ENCODE results near the gene REC114. TPM values are rescaled to one million over a fixed set of nuclear protein-coding genes. Genes with fewer than 3 reads are reported as not detected.

The REC114 gene
- total and polyA plus RNA-seq, 2 of the 8 experiments (the other 6 are each of a cell fraction or from before 2014, with no cell fraction given), result 0.12 TPM; not detected in 1

DNA sequence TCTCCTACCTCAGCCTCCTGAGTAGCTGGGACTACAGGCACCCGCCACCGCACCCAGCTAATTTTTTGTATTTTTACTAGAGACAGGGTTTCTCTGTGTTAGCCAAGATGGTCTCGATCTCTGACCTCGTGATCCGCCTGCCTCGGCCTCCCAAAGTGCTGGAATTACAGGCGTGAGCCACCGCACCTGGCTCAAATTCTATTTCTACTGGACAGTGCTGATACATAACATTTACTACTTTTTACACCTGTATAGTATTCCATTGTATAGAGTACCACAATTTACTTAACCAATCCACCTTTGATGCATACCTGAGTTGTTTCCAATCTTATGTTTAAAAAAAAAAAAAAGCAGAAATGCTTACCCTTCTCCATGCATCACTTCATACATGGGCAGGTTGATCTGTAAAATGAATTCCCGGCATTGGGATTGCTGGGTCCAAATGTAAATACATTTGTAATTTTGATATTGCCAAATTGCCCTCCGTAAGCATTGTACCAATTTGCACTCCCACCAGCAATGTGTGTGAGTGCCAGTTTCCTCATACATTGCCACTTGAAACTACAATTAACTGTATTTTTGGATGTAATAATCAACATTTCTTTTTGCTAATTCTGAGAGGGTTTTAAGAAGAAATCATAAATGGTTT is 95.7 kb downstream of the REC114 start (continued):
- TF ChIP-seq, protein P1, sequence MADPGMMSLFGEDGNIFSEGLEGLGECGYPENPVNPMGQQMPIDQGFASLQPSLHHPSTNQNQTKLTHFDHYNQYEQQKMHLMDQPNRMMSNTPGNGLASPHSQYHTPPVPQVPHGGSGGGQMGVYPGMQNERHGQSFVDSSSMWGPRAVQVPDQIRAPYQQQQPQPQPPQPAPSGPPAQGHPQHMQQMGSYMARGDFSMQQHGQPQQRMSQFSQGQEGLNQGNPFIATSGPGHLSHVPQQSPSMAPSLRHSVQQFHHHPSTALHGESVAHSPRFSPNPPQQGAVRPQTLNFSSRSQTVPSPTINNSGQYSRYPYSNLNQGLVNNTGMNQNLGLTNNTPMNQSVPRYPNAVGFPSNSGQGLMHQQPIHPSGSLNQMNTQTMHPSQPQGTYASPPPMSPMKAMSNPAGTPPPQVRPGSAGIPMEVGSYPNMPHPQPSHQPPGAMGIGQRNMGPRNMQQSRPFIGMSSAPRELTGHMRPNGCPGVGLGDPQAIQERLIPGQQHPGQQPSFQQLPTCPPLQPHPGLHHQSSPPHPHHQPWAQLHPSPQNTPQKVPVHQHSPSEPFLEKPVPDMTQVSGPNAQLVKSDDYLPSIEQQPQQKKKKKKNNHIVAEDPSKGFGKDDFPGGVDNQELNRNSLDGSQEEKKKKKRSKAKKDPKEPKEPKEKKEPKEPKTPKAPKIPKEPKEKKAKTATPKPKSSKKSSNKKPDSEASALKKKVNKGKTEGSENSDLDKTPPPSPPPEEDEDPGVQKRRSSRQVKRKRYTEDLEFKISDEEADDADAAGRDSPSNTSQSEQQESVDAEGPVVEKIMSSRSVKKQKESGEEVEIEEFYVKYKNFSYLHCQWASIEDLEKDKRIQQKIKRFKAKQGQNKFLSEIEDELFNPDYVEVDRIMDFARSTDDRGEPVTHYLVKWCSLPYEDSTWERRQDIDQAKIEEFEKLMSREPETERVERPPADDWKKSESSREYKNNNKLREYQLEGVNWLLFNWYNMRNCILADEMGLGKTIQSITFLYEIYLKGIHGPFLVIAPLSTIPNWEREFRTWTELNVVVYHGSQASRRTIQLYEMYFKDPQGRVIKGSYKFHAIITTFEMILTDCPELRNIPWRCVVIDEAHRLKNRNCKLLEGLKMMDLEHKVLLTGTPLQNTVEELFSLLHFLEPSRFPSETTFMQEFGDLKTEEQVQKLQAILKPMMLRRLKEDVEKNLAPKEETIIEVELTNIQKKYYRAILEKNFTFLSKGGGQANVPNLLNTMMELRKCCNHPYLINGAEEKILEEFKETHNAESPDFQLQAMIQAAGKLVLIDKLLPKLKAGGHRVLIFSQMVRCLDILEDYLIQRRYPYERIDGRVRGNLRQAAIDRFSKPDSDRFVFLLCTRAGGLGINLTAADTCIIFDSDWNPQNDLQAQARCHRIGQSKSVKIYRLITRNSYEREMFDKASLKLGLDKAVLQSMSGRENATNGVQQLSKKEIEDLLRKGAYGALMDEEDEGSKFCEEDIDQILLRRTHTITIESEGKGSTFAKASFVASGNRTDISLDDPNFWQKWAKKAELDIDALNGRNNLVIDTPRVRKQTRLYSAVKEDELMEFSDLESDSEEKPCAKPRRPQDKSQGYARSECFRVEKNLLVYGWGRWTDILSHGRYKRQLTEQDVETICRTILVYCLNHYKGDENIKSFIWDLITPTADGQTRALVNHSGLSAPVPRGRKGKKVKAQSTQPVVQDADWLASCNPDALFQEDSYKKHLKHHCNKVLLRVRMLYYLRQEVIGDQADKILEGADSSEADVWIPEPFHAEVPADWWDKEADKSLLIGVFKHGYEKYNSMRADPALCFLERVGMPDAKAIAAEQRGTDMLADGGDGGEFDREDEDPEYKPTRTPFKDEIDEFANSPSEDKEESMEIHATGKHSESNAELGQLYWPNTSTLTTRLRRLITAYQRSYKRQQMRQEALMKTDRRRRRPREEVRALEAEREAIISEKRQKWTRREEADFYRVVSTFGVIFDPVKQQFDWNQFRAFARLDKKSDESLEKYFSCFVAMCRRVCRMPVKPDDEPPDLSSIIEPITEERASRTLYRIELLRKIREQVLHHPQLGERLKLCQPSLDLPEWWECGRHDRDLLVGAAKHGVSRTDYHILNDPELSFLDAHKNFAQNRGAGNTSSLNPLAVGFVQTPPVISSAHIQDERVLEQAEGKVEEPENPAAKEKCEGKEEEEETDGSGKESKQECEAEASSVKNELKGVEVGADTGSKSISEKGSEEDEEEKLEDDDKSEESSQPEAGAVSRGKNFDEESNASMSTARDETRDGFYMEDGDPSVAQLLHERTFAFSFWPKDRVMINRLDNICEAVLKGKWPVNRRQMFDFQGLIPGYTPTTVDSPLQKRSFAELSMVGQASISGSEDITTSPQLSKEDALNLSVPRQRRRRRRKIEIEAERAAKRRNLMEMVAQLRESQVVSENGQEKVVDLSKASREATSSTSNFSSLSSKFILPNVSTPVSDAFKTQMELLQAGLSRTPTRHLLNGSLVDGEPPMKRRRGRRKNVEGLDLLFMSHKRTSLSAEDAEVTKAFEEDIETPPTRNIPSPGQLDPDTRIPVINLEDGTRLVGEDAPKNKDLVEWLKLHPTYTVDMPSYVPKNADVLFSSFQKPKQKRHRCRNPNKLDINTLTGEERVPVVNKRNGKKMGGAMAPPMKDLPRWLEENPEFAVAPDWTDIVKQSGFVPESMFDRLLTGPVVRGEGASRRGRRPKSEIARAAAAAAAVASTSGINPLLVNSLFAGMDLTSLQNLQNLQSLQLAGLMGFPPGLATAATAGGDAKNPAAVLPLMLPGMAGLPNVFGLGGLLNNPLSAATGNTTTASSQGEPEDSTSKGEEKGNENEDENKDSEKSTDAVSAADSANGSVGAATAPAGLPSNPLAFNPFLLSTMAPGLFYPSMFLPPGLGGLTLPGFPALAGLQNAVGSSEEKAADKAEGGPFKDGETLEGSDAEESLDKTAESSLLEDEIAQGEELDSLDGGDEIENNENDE (IDR thresholded peaks at IDR 0.05; ENCODE audit: insufficient replicate concordance, low read length), result no peak
- no peak for TF ChIP-seq POLR2AphosphoS5 (IDR thresholded peaks at IDR 0.05; ENCODE audit: low read depth, low read length)
- no peak for TF ChIP-seq POLR2A (IDR thresholded peaks at IDR 0.05; ENCODE audit: control extremely low read depth in 1 of 2, low read depth in 2 of 2, low read length in 2 of 2)
- no peak for TF ChIP-seq TCF12 (IDR thresholded peaks at IDR 0.05; ENCODE audit: low read depth, low read length)
- TF ChIP-seq FOSL1 (IDR thresholded peaks at IDR 0.05; ENCODE audit: insufficient read depth, low read depth, low read length), result no peak
